ENCODE data around the gene SIAH1. TPM values are rescaled to one million over a fixed set of nuclear protein-coding genes. Genes with fewer than 3 reads are reported as not detected.

SIAH1 gene
- total and polyA plus RNA-seq, 10 of the 15 experiments (the other 5 are each of a cell fraction or from before 2014, with no cell fraction given) = 5.1 to 21.1 (median 13.9) TPM

DNA sequence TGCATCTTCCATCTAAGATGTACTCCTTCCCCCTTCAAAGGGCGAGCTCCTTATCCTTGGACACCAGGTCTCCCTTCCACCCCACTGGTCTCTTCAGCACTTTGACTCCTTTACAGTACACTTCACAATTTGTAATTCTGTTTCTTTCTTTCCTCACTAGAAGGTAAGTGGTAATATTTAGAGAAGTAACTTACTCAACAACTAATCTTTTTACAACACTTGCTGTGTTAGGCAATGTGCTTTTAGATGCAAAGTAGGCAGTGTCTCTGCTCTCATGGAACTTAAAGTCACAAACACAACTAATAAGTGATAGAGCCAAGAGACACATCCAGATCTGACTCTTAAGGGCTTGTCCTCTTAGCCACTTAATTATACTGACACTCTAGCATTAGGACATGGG, 6.4 kb downstream of the SIAH1 start:
- CTCF ChIA-PET = no interaction called here
- FAIRE-seq (no peak), ATAC-seq (peak; percentile 50), DNase-seq (ENCODE audit: low read depth, low spot score) (no peak)
- 88% methylated on average over 1 of the region's 1 CpG for WGBS (ENCODE audit: insufficient coverage, insufficient replicate concordance, low lambda C conversion rate, missing lambda C conversion rate)
- no peaks in the 10 kb centered on the region for H4K20me1 ChIP-seq (ENCODE audit: control insufficient read depth, insufficient read depth)
- H3K4me1 ChIP-seq (ENCODE audit: control insufficient read depth, insufficient read depth, low read length) = peaks cover 4% of the 10 kb centered on the region
- peaks cover 97% of the 10 kb centered on the region for H3K79me2 ChIP-seq (ENCODE audit: control insufficient read depth, insufficient read depth, low read length)
- no peak overlapping the region for H2AFZ ChIP-seq (ENCODE audit: control insufficient read depth, low read depth, low read length)
- SMC1A ChIA-PET (ENCODE audit: uncharacterized antibody, unreplicated experiment) = interaction anchor here (1.0 to 12.1 kb wide), 2 partner anchors 12 to 25 kb away, joined by 4 to 112 read pairs; no protein-coding TSS in a partner anchor
- H3K27ac ChIP-seq (ENCODE audit: control insufficient read depth, insufficient read depth) = no peak overlapping the region
- no peak overlapping the region for H3K4me3 ChIP-seq
- no TSS peak for BruUV-seq (replicated peaks)
- no peaks in the 10 kb centered on the region for H3K27me3 ChIP-seq (replicated peaks in 1 of 2; ENCODE audit: control insufficient read depth in 2 of 2, insufficient read depth in 2 of 2, low read length in 1 of 2)
- no peaks in the 10 kb centered on the region for H3K36me3 ChIP-seq (ENCODE audit: control insufficient read depth in 2 of 2, insufficient read depth in 2 of 2, low read length in 1 of 2)
- no peak overlapping the region for H3K9ac ChIP-seq (ENCODE audit: control insufficient read depth, insufficient read depth, low read length)
- TF ChIP-seq IRF4 (IDR thresholded peaks at IDR 0.05; ENCODE audit: low read depth, low read length) (no peak), SRF (IDR thresholded peaks at IDR 0.05; ENCODE audit: low read depth in 2 of 2, low read length in 2 of 2) (no peak), BMI1 (IDR thresholded peaks at IDR 0.05; ENCODE audit: borderline replicate concordance) (no peak), SIN3A (IDR thresholded peaks at IDR 0.05; ENCODE audit: low read depth, low read length) (no peak), STAT3 (IDR thresholded peaks at IDR 0.05; ENCODE audit: low read depth, low read length) (no peak), HDGF (IDR thresholded peaks at IDR 0.05) (no peak)
- peak overlapping the region; percentile 31 for H3K4me2 ChIP-seq (ENCODE audit: control insufficient read depth, insufficient read depth)
- intact Hi-C loops (cut with micrococcal nuclease; ENCODE audit: unreplicated experiment) = no loop called here
- POLR2A ChIA-PET = interaction anchor here (2.9 kb wide), 1 partner anchor 11 kb away, joined by 9 read pairs; no protein-coding TSS in a partner anchor
- no peaks in the 10 kb centered on the region for H3K9me3 ChIP-seq (replicated peaks; ENCODE audit: control insufficient read depth, insufficient read depth, low read length)
- in situ Hi-C loops (cut with MboI) = no loop called here
- RAD21 ChIA-PET (ENCODE audit: unreplicated experiment) = interaction anchor here (3.1 kb wide), 1 partner anchor 12 kb away, joined by 16 read pairs; no protein-coding TSS in a partner anchor

DNA sequence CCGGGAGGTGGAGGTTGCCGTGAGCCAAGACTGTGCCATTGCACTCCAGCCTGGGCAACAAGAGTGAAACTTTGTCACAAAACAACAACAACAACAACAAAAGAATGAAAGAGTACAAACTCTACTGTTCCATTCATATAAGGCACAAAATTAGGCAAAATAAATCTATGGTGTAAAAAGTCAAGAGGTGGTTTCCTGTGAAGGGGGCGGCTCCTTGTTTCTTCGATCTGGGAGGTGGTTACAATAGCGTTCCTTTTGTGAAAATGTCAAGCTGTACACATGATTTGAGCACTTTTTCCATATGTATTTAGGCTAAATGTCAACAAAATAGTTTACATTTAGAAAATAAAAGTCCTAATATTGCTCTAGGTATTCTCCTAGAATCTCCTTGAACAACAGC, 6.9 kb downstream of the SIAH1 start:
- peak; percentile 27 for FAIRE-seq
- H3K4me2 ChIP-seq (ENCODE audit: control insufficient read depth, insufficient read depth) = peak overlapping the region; percentile 31
- peaks cover 97% of the 10 kb centered on the region for H3K79me2 ChIP-seq (ENCODE audit: control insufficient read depth, insufficient read depth, low read length)
- ChIA-PET RAD21 (ENCODE audit: unreplicated experiment) (interaction anchor here (1.1 to 3.1 kb wide), 2 partner anchors 11 to 245 kb away, joined by 3 to 16 read pairs; no protein-coding TSS in a partner anchor), POLR2A (interaction anchor here (2.9 kb wide), 1 partner anchor 11 kb away, joined by 9 read pairs; no protein-coding TSS in a partner anchor), SMC1A (ENCODE audit: uncharacterized antibody, unreplicated experiment) (interaction anchor here (0.6 to 12.1 kb wide), 4 partner anchors 11 to 179 kb away, joined by 3 to 112 read pairs (median 4); no protein-coding TSS in a partner anchor), CTCF (no interaction called here)
- ATAC-seq = no peak
- no peaks in the 10 kb centered on the region for H4K20me1 ChIP-seq (ENCODE audit: control insufficient read depth, insufficient read depth)
- H3K9me3 ChIP-seq (replicated peaks; ENCODE audit: control insufficient read depth, insufficient read depth, low read length) = no peaks in the 10 kb centered on the region
- in situ Hi-C loops (cut with MboI) = no loop called here
- intact Hi-C loops (cut with micrococcal nuclease; ENCODE audit: unreplicated experiment) = no loop called here
- no peaks in the 10 kb centered on the region for H3K36me3 ChIP-seq (ENCODE audit: control insufficient read depth in 2 of 2, insufficient read depth in 2 of 2, low read length in 1 of 2)
- no peak overlapping the region for H3K4me3 ChIP-seq
- DNase-seq (ENCODE audit: low read depth, low spot score) = no peak
- no TSS peak for BruUV-seq (replicated peaks)
- H3K9ac ChIP-seq (ENCODE audit: control insufficient read depth, insufficient read depth, low read length) = no peak overlapping the region
- no peak overlapping the region for H3K27ac ChIP-seq (ENCODE audit: control insufficient read depth, insufficient read depth)
- H3K4me1 ChIP-seq (ENCODE audit: control insufficient read depth, insufficient read depth, low read length) = peaks cover 4% of the 10 kb centered on the region
- H3K27me3 ChIP-seq (replicated peaks in 1 of 2; ENCODE audit: control insufficient read depth in 2 of 2, insufficient read depth in 2 of 2, low read length in 1 of 2) = no peaks in the 10 kb centered on the region
- 98% methylated on average over 5 of the region's 5 CpGs for WGBS (ENCODE audit: insufficient coverage, insufficient replicate concordance, low lambda C conversion rate, missing lambda C conversion rate)
- H2AFZ ChIP-seq (ENCODE audit: control insufficient read depth, low read depth, low read length) = no peak overlapping the region
- TF ChIP-seq, protein P1, sequence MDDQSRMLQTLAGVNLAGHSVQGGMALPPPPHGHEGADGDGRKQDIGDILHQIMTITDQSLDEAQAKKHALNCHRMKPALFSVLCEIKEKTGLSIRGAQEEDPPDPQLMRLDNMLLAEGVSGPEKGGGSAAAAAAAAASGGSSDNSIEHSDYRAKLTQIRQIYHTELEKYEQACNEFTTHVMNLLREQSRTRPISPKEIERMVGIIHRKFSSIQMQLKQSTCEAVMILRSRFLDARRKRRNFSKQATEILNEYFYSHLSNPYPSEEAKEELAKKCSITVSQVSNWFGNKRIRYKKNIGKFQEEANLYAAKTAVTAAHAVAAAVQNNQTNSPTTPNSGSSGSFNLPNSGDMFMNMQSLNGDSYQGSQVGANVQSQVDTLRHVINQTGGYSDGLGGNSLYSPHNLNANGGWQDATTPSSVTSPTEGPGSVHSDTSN (IDR thresholded peaks at IDR 0.05; ENCODE audit: insufficient replicate concordance, low read depth, low read length) = no peak
- TF ChIP-seq, protein P2, sequence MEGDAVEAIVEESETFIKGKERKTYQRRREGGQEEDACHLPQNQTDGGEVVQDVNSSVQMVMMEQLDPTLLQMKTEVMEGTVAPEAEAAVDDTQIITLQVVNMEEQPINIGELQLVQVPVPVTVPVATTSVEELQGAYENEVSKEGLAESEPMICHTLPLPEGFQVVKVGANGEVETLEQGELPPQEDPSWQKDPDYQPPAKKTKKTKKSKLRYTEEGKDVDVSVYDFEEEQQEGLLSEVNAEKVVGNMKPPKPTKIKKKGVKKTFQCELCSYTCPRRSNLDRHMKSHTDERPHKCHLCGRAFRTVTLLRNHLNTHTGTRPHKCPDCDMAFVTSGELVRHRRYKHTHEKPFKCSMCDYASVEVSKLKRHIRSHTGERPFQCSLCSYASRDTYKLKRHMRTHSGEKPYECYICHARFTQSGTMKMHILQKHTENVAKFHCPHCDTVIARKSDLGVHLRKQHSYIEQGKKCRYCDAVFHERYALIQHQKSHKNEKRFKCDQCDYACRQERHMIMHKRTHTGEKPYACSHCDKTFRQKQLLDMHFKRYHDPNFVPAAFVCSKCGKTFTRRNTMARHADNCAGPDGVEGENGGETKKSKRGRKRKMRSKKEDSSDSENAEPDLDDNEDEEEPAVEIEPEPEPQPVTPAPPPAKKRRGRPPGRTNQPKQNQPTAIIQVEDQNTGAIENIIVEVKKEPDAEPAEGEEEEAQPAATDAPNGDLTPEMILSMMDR (IDR thresholded peaks at IDR 0.05 in 2 of 3, conservative IDR thresholded peaks at IDR 0.05 in 1 of 3; ENCODE audit: control insufficient read depth in 2 of 3, extremely low read depth in 1 of 3, insufficient read depth in 1 of 3, low read depth in 3 of 3, low read length in 3 of 3) = no peak
- TF ChIP-seq SUPT20H (IDR thresholded peaks at IDR 0.05; ENCODE audit: borderline replicate concordance, control insufficient read depth, low read depth, low read length) (no peak), KDM1A (IDR thresholded peaks at IDR 0.05; ENCODE audit: borderline replicate concordance) (no peak), NR2C2 (IDR thresholded peaks at IDR 0.05; ENCODE audit: borderline replicate concordance, control insufficient read depth, insufficient read length, low read depth) (no peak), FOXK2 (IDR thresholded peaks at IDR 0.05) (no peak)

Measured in GM12878 (cell line).